ENCODE measurements around the gene TMBIM1.
A peak's percentile ranks its signal among the peaks of the same experiment; 100 is the strongest.

TMBIM1 gene

DNA sequence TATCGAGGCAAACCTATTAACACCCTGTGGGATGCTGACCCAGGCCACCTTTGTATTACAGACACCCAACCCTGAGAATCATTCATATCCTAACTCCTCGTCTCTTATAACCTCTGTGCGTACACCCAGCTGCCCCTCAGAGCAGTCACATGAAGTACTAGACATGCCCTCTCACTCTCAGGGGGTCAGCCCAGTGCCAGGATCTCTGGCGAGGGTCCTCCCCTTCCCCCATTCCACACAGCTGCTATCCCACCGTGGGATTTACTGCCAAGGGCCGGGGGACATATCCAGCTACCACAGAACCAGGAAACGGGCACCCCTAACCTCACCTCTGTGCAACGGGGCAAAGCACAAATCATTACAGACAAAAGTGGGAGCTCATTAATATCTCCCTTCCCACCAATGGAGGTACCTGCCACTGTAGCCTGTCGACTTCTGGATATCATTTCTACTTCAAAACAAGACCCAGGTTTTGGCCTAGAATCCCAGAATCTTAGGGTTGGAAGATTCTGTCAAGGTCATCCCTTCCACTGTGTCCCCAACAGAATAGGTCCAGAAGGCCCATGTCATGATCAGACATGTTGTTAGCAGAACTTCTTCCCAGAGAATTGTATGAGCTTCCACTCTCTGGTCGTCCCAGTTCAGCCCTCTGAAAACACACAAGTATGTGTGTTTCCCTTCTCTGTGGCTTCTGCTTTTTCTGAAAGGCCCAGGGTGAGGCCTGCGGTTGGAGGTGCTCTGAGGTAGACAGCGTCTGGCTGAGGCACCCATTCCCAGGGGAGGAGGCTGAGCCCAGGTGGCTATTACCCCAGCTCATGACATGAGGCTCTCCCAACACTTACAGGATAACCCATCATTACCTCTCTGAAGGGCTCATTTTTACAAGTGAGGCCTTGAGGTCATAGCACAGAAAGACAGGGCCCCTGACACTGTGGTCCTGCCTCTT lies 1.7 kb downstream of the TMBIM1 start:
- Histone ChIP-seq H3K27me3 (ENCODE audit: control insufficient read depth, low read length) (no peaks in the 10 kb centered on the region), H3F3A (ENCODE audit: control insufficient read depth, insufficient read depth) (peaks cover 10% of the 10 kb centered on the region), H3K4me1 (ENCODE audit: control insufficient read depth, low read length) (peaks cover 63% of the 10 kb centered on the region), H3K9me3 (ENCODE audit: control insufficient read depth, insufficient read depth, low read length) (no peaks in the 10 kb centered on the region), H3K4me2 (ENCODE audit: low read length) (peak overlapping the region; percentile 78), H3K36me3 (ENCODE audit: control insufficient read depth, low read length) (no peaks in the 10 kb centered on the region), H3K9me2 (replicated peaks; ENCODE audit: control insufficient read depth, low read length) (no peaks in the 10 kb centered on the region), H4K20me1 (ENCODE audit: control insufficient read depth, insufficient read depth, low read depth, low read length) (no peaks in the 10 kb centered on the region), H3K79me2 (ENCODE audit: control insufficient read depth, low read length) (peaks cover 40% of the 10 kb centered on the region), H3K27ac (ENCODE audit: low read depth, low read length) (peak overlapping the region; percentile 65), H3K4me3 (ENCODE audit: low read length) (peak overlapping the region; percentile 82)
- TF ChIP-seq CTCF (IDR thresholded peaks at IDR 0.05; ENCODE audit: low read depth, low read length, poor library complexity, severe bottlenecking): no peak
- no peak for TF ChIP-seq EZH2phosphoT487 (IDR thresholded peaks at IDR 0.05; ENCODE audit: borderline replicate concordance, low read length)

GRCh38 chr2:218289639-218290315 lies 2.5 kb downstream of the TMBIM1 start:
- H3K4me1 ChIP-seq (ENCODE audit: control insufficient read depth, low read length): peaks cover 63% of the 10 kb centered on the region
- no peaks in the 10 kb centered on the region for H3K9me3 ChIP-seq (ENCODE audit: control insufficient read depth, insufficient read depth, low read length)
- peaks cover 46% of the 10 kb centered on the region for H3K79me2 ChIP-seq (ENCODE audit: control insufficient read depth, low read length)
- H3K27me3 ChIP-seq (ENCODE audit: control insufficient read depth, low read length): no peaks in the 10 kb centered on the region
- TF ChIP-seq EZH2phosphoT487 (IDR thresholded peaks at IDR 0.05; ENCODE audit: borderline replicate concordance, low read length) (no peak), CTCF (IDR thresholded peaks at IDR 0.05; ENCODE audit: low read depth, low read length, poor library complexity, severe bottlenecking) (no peak)
- H4K20me1 ChIP-seq (ENCODE audit: control insufficient read depth, insufficient read depth, low read depth, low read length): no peaks in the 10 kb centered on the region
- no peaks in the 10 kb centered on the region for H3K36me3 ChIP-seq (ENCODE audit: control insufficient read depth, low read length)
- peaks cover 10% of the 10 kb centered on the region for H3F3A ChIP-seq (ENCODE audit: control insufficient read depth, insufficient read depth)
- H3K4me3 ChIP-seq (ENCODE audit: low read length): peak overlapping the region; percentile 82
- H3K4me2 ChIP-seq (ENCODE audit: low read length): peak overlapping the region; percentile 78
- no peak overlapping the region for H3K27ac ChIP-seq (ENCODE audit: low read depth, low read length)
- no peaks in the 10 kb centered on the region for H3K9me2 ChIP-seq (replicated peaks; ENCODE audit: control insufficient read depth, low read length)

- H3K9me2 ChIP-seq (replicated peaks; ENCODE audit: control insufficient read depth, low read length): no peaks in the 10 kb centered on the region
- H4K20me1 ChIP-seq (ENCODE audit: control insufficient read depth, insufficient read depth, low read depth, low read length): no peaks in the 10 kb centered on the region
- H3K4me2 ChIP-seq (ENCODE audit: low read length): peak overlapping the region; percentile 80
- no peaks in the 10 kb centered on the region for H3K27me3 ChIP-seq (ENCODE audit: control insufficient read depth, low read length)
- peaks cover 42% of the 10 kb centered on the region for H3K79me2 ChIP-seq (ENCODE audit: control insufficient read depth, low read length)
- H3K9me3 ChIP-seq (ENCODE audit: control insufficient read depth, insufficient read depth, low read length): no peaks in the 10 kb centered on the region
- peak overlapping the region; percentile 54 for H3K4me3 ChIP-seq (ENCODE audit: low read length)
- peaks cover 3% of the 10 kb centered on the region; the same call in 1 of the 2 replicates for H3F3A ChIP-seq (ENCODE audit: control insufficient read depth, insufficient read depth)
- peaks cover 47% of the 10 kb centered on the region for H3K4me1 ChIP-seq (ENCODE audit: control insufficient read depth, low read length)
- TF ChIP-seq EZH2phosphoT487 (IDR thresholded peaks at IDR 0.05; ENCODE audit: borderline replicate concordance, low read length): no peak
- TF ChIP-seq CTCF (IDR thresholded peaks at IDR 0.05; ENCODE audit: low read depth, low read length, poor library complexity, severe bottlenecking): no peak
- no peaks in the 10 kb centered on the region for H3K36me3 ChIP-seq (ENCODE audit: control insufficient read depth, low read length)
- peak overlapping the region; percentile 25 for H3K27ac ChIP-seq (ENCODE audit: low read depth, low read length)
These were observed 5.5 kb downstream of the TMBIM1 start for GRCh38 chr2:218286570-218287459.
